K562 (cell line): ENCODE data around the gene ZNF548. TPM values are rescaled to one million over a fixed set of nuclear protein-coding genes. Genes with fewer than 3 reads are reported as not detected.

Source experiments
- ATAC-seq: fragments of 200-7000 bp; cut with Tn5 transposase; 3 replicates; pipeline ENCODE4 v1.9.1; 2020; ENCODE audit warnings: moderate library complexity
- BruUV-seq: library from RNA; stranded (reverse); fragments of 400-500 nt; replicated peaks from 2 replicates; lab custom pipeline; 2021; lab: Mats Ljungman, UMichigan
- CTCF ChIA-PET: fragments of 300-600 bp; formaldehyde crosslinking; extraction: SDS; loops from one replicate; lab custom pipeline; 2021; ENCODE audit warnings: low intra/inter-chr PET ratio; lab: Yijun Ruan, JAX
- POLR2A ChIA-PET: fragments of 300-600, 350-650 bp; sonication (Branson Sonifier 250); formaldehyde crosslinking; extraction: SDS; loops from one replicate; lab custom pipeline; 2021; ENCODE audit warnings: antibody characterized with exemption, inconsistent platforms; lab: Yijun Ruan, JAX
- DNase-seq, 4 experiments: peaks; one replicate each; pipeline versions ENCODE4 v3.0.0 to v3.0.0-alpha.2; 2011 to 2018; ENCODE audit warnings: low spot score in 3 of 4, mixed read lengths in 3 of 4; ENCODE audit errors: extremely low read depth in 1 of 4
- FAIRE-seq: peaks from 2 replicates; lab custom pipeline; 2011; peaks lifted over from hg19 to GRCh38; lab: Jason Lieb, UNC
- H2AFZ ChIP-seq: 2 replicates; pipeline ENCODE4 v1.6.0; 2011; ENCODE audit warnings: low read depth, low read length, control low read depth, inconsistent platforms
- H3K27ac ChIP-seq: fragments of 200-600 bp; 3 replicates; pipeline ENCODE4 v1.8.0; 2011; ENCODE audit warnings: low read depth, mild to moderate bottlenecking, control low read depth, inconsistent platforms, low read length, moderate library complexity, mixed read lengths; ENCODE audit errors: extremely low read depth
- H3K27me3 ChIP-seq, 2 experiments: fragments of 300-600 bp in 1 of 2; 2 replicates in 1 of 2; 3 replicates in 1 of 2; pipeline versions ENCODE4 v1.6.0 to v1.8.0; 2011; ENCODE audit warnings: inconsistent platforms in 2 of 2, low read length in 2 of 2, mild to moderate bottlenecking in 1 of 2, mixed read lengths in 1 of 2, moderate library complexity in 1 of 2; ENCODE audit not compliant: control insufficient read depth in 2 of 2, insufficient read depth in 2 of 2
- H3K36me3 ChIP-seq: fragments of 300-600 bp; 3 replicates; pipeline ENCODE4 v1.8.0; 2011; ENCODE audit warnings: mild to moderate bottlenecking, low read length, inconsistent platforms; ENCODE audit not compliant: control insufficient read depth, insufficient read depth
- H3K4me1 ChIP-seq, 2 experiments: fragments of 200-600 bp in 1 of 2; replicated peaks in 1 of 2; 2 replicates in 1 of 2; 3 replicates in 1 of 2; pipeline versions ENCODE4 v1.5.1 to v1.8.0; 2011; ENCODE audit warnings: inconsistent platforms in 2 of 2, low read length in 2 of 2, mild to moderate bottlenecking in 1 of 2, mixed read lengths in 1 of 2, moderate library complexity in 1 of 2; ENCODE audit not compliant: control insufficient read depth in 2 of 2, insufficient read depth in 2 of 2
- H3K4me2 ChIP-seq: 2 replicates; pipeline ENCODE4 v1.6.1; 2011; ENCODE audit warnings: low read length, control low read depth, inconsistent platforms, mixed read lengths; ENCODE audit not compliant: insufficient read depth
- H3K4me3 ChIP-seq: fragments of 200-600 bp; sonication (generic), shearing (Covaris generic); 2 replicates; pipeline ENCODE4 v1.5.1; 2016; ENCODE audit warnings: control low read depth, inconsistent platforms
- H3K79me2 ChIP-seq: fragments of 200-600 bp; 3 replicates; pipeline ENCODE4 v1.8.0; 2011; ENCODE audit warnings: low read length, inconsistent platforms; ENCODE audit not compliant: control insufficient read depth, insufficient read depth
- H3K9ac ChIP-seq, 2 experiments: 2 replicates each; pipeline versions ENCODE4 v1.6.0 to v1.6.1; 2011; ENCODE audit warnings: low read depth in 2 of 2, low read length in 2 of 2, control low read depth in 1 of 2, inconsistent platforms in 1 of 2, mild to moderate bottlenecking in 1 of 2, mixed read lengths in 1 of 2; ENCODE audit not compliant: insufficient read depth in 1 of 2
- H3K9me1 ChIP-seq: one replicate; pipeline ENCODE4 v1.6.0; 2011; ENCODE audit warnings: inconsistent platforms, mild to moderate bottlenecking, low read length, moderate library complexity; ENCODE audit not compliant: control insufficient read depth, insufficient read depth
- H3K9me3 ChIP-seq: replicated peaks from 2 replicates; pipeline ENCODE4 v1.5.1; 2011; ENCODE audit warnings: low read depth, low read length, inconsistent platforms; ENCODE audit not compliant: control insufficient read depth, insufficient read depth
- H4K20me1 ChIP-seq: replicated peaks from 2 replicates; pipeline ENCODE4 v1.6.1; 2011; ENCODE audit warnings: low read length, inconsistent platforms, mixed read lengths; ENCODE audit not compliant: control insufficient read depth, insufficient read depth
- CBFA2T2 ChIP-seq: fragments of 450-650 bp; conservative IDR thresholded peaks from 2 replicates; pipeline ENCODE4 v1.6.1; 2017; ENCODE audit warnings: mild to moderate bottlenecking
- CBFA2T3 ChIP-seq: fragments of 450-650 bp; IDR thresholded peaks from 2 replicates; pipeline ENCODE4 v1.6.1; 2017
- WGBS: fragments of 100-300 bp; shearing (Covaris generic); methylation state at CpG from one replicate; pipeline ENCODE4 v1.1.6; 2016; ENCODE audit warnings: low coverage, mixed read lengths; ENCODE audit not compliant: insufficient coverage; ENCODE audit errors: missing lambda C conversion rate; 5-methylcytosine and 5-hydroxymethylcytosine counted together
- in situ Hi-C: fragments of 300-500 bp; cut with MboI; formaldehyde crosslinking; loops from 4 replicates; pipeline ENCODE4 v1.15.0; 2018; ENCODE audit warnings: inconsistent platforms, mixed read lengths
- intact Hi-C: fragments of 100-400 bp; cut with micrococcal nuclease; formaldehyde crosslinking; loops from 2 replicates; pipeline ENCODE4 v1.14.2; 2022
- polyA plus RNA-seq, 8 experiments: library from polyadenylated mRNA; depleted of rRNA in 4 of 8; stranded (reverse) in 5 of 8; unstranded in 3 of 8; fragments of >200 nt; fragmentation: Nextera tagmentation in 2 of 8; fragmentation: Illumina TruSeq in 1 of 8; extraction: Ambion mirVana in 2 of 8; extraction: Trizol in 1 of 8; gene quantifications; 2 replicates each; pipeline versions ENCODE4 v1.2.1 to v1.2.3, GENCODE V29; 2011 to 2014; ENCODE audit warnings: inconsistent platforms in 1 of 8, missing spikeins in 1 of 8
- total RNA-seq, 7 experiments: library from RNA; depleted of rRNA in 6 of 7; stranded (reverse); fragments of >200 nt in 6 of 7; fragmentation: Illumina TruSeq in 2 of 7; extraction: Trizol in 2 of 7; gene quantifications; 2 replicates each; pipeline versions ENCODE4 v1.2.1 to v1.2.3, GENCODE V29; 2011 to 2021; ENCODE audit warnings: low replicate concordance in 1 of 7
- TF ChIP-seq, protein P1 (sequence below): sonication (generic); formaldehyde crosslinking; IDR thresholded peaks from 2 replicates; pipeline ENCODE4 v1.8.1; 2023; ENCODE audit warnings: mild to moderate bottlenecking, missing genetic modification reagents, moderate library complexity

Gene ZNF548
- total and polyA plus RNA-seq, 9 of the 15 experiments (the other 6 are each of a cell fraction or from before 2014, with no cell fraction given): 1.5 to 8.7 (median 4.5) TPM

- ChIA-PET CTCF (no interaction called here), POLR2A (no interaction called here)
- Histone ChIP-seq H3K27me3 (no peaks in the 10 kb centered on the region), H3K79me2 (peaks cover 44% of the 10 kb centered on the region), H3K4me1 (no peaks in the 10 kb centered on the region; a peak in 1 of 5 replicates), H3K36me3 (peaks cover 43% of the 10 kb centered on the region), H3K4me3 (no peak overlapping the region), H3K4me2 (no peak overlapping the region), H4K20me1 (no peaks in the 10 kb centered on the region), H3K9me3 (peaks cover 12% of the 10 kb centered on the region), H3K9ac (no peak overlapping the region), H3K27ac (no peak overlapping the region), H3K9me1 (no peaks in the 10 kb centered on the region), H2AFZ (no peak overlapping the region)
- ATAC-seq (no peak), DNase-seq (peak in 2 of 4 experiments; percentile 11 to 14), FAIRE-seq (no peak)
- intact Hi-C loops (no loop called here), in situ Hi-C loops (no loop called here)
- 60% methylated on average over 6 of the region's 7 CpGs for WGBS
- no TSS peak for BruUV-seq
- TF ChIP-seq, protein P1, sequence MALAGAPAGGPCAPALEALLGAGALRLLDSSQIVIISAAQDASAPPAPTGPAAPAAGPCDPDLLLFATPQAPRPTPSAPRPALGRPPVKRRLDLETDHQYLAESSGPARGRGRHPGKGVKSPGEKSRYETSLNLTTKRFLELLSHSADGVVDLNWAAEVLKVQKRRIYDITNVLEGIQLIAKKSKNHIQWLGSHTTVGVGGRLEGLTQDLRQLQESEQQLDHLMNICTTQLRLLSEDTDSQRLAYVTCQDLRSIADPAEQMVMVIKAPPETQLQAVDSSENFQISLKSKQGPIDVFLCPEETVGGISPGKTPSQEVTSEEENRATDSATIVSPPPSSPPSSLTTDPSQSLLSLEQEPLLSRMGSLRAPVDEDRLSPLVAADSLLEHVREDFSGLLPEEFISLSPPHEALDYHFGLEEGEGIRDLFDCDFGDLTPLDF (CRISPR knock-in tag): no peak
- TF ChIP-seq CBFA2T3: peak; percentile 67
- peak; percentile 47 for TF ChIP-seq CBFA2T2
These were observed 52.5 kb downstream of the ZNF548 start for GRCh38 chr19:57441979-57442752.
